Breast epithelium (tissue), 4 donors: ENCODE measurements around the gene NR4A3. TPM values are rescaled to one million over a fixed set of nuclear protein-coding genes. Genes with fewer than 3 reads are reported as not detected.

Experiments used
- DNase-seq, 2 donors: peaks; one replicate each; pipeline ENCODE4 v3.0.0-alpha.2; 2019; ENCODE audit warnings: low spot score in 2 of 2
- H3K27ac ChIP-seq, 2 donors: fragments of 200-600 bp; sonication (generic) in 1 of 2; one replicate each; pipeline ENCODE4 v1.5.1; 2016 to 2019; ENCODE audit warnings: mild to moderate bottlenecking in 1 of 2
- H3K27me3 ChIP-seq, 2 donors: fragments of 200-600 bp; sonication (generic) in 1 of 2; one replicate each; pipeline versions ENCODE4 v1.5.1 to v1.6.0; 2017 to 2019; ENCODE audit warnings: control low read depth in 1 of 2, mild to moderate bottlenecking in 1 of 2
- H3K36me3 ChIP-seq: fragments of 200-600 bp; one replicate; pipeline ENCODE4 v1.5.1; 2019
- H3K4me1 ChIP-seq, 2 donors: fragments of 200-600 bp; sonication (generic); one replicate each; pipeline ENCODE4 v1.5.1; 2016 to 2019; ENCODE audit warnings: control low read depth in 1 of 2
- H3K4me3 ChIP-seq, 3 donors: fragments of 200-600 bp; sonication (generic); 1 replicate in 2 of 3; 2 replicates in 1 of 3; pipeline ENCODE4 v1.5.1; 2016 to 2019; ENCODE audit warnings: mild to moderate bottlenecking in 3 of 3, moderate library complexity in 2 of 3
- H3K9me3 ChIP-seq, 2 donors: fragments of 200-600 bp; sonication (generic) in 1 of 2; one replicate each; pipeline ENCODE4 v1.5.1; 2016 to 2019; ENCODE audit warnings: control low read depth in 1 of 2
- POLR2A ChIP-seq: fragments of 450-650 bp; IDR thresholded peaks from one replicate; pipeline ENCODE4 v1.6.1; 2016; ENCODE audit warnings: antibody characterized with exemption, mild to moderate bottlenecking, moderate library complexity
- POLR2AphosphoS5 ChIP-seq, 3 donors: sonication (generic); formaldehyde crosslinking; IDR thresholded peaks; one replicate each; pipeline ENCODE4 v1.6.1; 2017; ENCODE audit warnings: antibody characterized with exemption in 3 of 3
- intact Hi-C: fragments of 100-400 bp; cut with DNase I; formaldehyde crosslinking; loops from one replicate; pipeline ENCODE4 v1.15.1; 2023; ENCODE audit warnings: low total_unique reads
- total RNA-seq, 3 donors: library from RNA; depleted of rRNA; stranded (reverse); fragments of >200 nt; gene quantifications; one replicate each; pipeline ENCODE4 v1.1.0, GENCODE V29; 2016
- TF ChIP-seq, protein P1 (sequence below), 3 donors: fragments of 450-650 bp; IDR thresholded peaks; one replicate each; pipeline ENCODE4 v1.5.1; 2016 to 2017; ENCODE audit warnings: antibody characterized with exemption in 3 of 3, mild to moderate bottlenecking in 3 of 3, moderate library complexity in 3 of 3

NR4A3 gene
- total RNA-seq, 3 donors from 2014 or later, result 1.3 to 34.1 (median 4.9) TPM

DNA sequence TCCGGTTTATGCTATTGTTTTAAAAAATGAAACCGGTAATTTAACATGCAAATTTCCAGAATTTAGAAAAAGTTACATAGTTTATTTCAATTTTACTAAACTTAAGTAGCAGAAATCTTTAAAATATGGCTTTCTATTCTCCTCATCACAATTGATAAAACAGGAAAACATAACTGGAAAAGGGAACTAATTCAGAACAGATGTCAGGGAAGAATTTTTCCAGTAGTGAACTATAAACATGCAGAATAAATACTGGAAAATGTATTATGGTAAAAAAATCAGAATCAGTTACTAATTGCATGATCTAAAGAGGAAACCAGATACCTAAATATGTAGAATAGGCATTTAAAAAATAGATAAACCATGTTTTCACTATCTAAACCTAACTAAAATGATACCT, 7.3 kb upstream of the NR4A3 start:
- H3K36me3 ChIP-seq, result no peaks in the 10 kb centered on the region
- no peak for DNase-seq
- no peak overlapping the region for H3K4me3 ChIP-seq
- H3K9me3 ChIP-seq, result no peaks in the 10 kb centered on the region
- H3K27ac ChIP-seq, result no peak overlapping the region
- intact Hi-C loops, result no loop called here
- H3K4me1 ChIP-seq, result no peaks in the 10 kb centered on the region
- no peak for TF ChIP-seq POLR2AphosphoS5 (IDR thresholded peaks at IDR 0.05)
- no peak for TF ChIP-seq POLR2A
- TF ChIP-seq, protein P1, sequence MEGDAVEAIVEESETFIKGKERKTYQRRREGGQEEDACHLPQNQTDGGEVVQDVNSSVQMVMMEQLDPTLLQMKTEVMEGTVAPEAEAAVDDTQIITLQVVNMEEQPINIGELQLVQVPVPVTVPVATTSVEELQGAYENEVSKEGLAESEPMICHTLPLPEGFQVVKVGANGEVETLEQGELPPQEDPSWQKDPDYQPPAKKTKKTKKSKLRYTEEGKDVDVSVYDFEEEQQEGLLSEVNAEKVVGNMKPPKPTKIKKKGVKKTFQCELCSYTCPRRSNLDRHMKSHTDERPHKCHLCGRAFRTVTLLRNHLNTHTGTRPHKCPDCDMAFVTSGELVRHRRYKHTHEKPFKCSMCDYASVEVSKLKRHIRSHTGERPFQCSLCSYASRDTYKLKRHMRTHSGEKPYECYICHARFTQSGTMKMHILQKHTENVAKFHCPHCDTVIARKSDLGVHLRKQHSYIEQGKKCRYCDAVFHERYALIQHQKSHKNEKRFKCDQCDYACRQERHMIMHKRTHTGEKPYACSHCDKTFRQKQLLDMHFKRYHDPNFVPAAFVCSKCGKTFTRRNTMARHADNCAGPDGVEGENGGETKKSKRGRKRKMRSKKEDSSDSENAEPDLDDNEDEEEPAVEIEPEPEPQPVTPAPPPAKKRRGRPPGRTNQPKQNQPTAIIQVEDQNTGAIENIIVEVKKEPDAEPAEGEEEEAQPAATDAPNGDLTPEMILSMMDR (IDR thresholded peaks at IDR 0.05), result no peak
- H3K27me3 ChIP-seq, result no peaks in the 10 kb centered on the region

DNA sequence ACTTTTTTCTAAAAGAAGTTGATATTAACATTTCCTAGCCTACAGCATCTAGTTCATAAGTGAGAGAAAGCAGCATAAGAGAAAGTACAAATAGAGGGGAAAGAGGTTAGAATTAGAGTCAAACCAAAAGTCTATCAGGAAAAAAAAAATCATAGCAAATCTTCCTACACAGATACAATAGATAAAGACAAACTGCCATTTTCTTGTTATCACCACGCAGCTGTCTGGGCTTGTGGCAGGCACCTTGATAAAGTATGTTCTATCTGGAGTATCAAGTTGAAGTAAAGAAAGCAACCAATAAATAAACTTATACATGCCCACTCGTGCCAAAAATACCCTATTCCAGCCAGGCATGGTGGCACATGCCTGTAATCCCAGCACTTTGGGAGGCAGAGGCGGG, 5.3 kb upstream of the NR4A3 start:
- Histone ChIP-seq H3K36me3 (no peaks in the 10 kb centered on the region), H3K4me1 (no peaks in the 10 kb centered on the region), H3K27me3 (no peaks in the 10 kb centered on the region), H3K9me3 (no peaks in the 10 kb centered on the region), H3K27ac (no peak overlapping the region), H3K4me3 (no peak overlapping the region)
- TF ChIP-seq POLR2A (no peak), POLR2AphosphoS5 (IDR thresholded peaks at IDR 0.05) (no peak)
- TF ChIP-seq, protein P1 (IDR thresholded peaks at IDR 0.05), result no peak
- no peak for DNase-seq
- intact Hi-C loops, result no loop called here

DNA sequence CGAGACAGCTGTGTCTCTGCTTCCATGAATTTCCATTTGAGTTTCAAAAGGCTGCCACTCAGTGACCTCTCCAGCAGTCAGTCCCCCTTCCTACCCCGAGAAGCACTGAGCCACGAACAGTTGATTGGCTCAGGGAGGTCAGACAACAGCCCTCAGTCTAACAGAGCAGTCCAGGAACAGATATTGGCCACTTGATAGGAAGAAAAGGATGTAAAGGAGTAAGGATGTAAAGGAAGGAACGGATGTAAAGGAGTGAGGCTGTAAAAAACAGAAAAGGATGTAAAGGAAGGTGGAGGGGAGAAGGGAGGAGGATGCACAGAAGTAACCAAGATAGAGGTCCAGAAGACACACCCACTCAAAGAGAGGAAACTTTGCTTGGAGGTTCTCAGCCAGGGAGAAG, 3.2 kb upstream of the NR4A3 start:
- Histone ChIP-seq H3K4me1 (no peaks in the 10 kb centered on the region), H3K27ac (peak overlapping the region in 1 of 2 donors; percentile 99), H3K9me3 (no peaks in the 10 kb centered on the region), H3K4me3 (no peak overlapping the region), H3K36me3 (no peaks in the 10 kb centered on the region), H3K27me3 (no peaks in the 10 kb centered on the region)
- intact Hi-C loops, result no loop called here
- no peak for TF ChIP-seq POLR2A
- TF ChIP-seq POLR2AphosphoS5 (IDR thresholded peaks at IDR 0.05), result no peak
- TF ChIP-seq, protein P1 (IDR thresholded peaks at IDR 0.05), result no peak
- no peak for DNase-seq

DNA sequence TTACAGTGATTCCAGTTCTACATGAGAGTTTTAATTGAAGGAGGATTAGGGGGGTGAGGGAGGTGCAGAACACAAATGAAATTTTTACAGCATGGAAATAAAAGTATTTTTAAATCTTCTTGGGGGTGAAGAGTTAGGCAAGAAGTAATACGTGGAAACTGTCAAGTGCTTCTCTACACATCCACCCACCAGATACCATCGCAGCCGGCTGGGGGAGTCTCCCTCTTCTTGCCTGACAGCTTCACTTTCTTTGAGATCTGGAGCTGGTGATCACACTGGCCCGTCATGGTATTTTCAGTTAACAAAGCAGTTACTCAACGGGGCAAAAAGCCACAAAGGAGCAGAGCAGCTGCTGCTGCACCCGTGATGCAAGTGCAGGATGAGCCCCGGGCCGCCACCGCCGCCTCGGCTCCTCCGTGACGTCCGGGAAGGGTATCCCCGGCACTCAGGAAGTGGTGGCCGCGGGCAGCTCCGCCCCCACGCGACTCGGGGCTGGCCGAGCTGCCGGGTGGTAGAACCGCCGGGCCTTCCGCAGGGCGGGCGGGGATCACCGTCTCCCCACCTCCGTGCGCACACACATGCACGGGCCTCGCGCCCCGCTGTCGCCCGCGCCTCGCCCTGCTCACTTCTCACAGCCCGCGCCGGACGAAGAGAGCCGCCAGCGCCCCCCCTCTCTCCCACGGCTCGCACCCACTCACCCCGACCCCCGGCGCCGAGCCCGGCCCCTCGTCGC, 2.4 kb upstream of the NR4A3 start:
- TF ChIP-seq POLR2AphosphoS5 (IDR thresholded peaks at IDR 0.05) (peak; percentile 78 to 90 (median 82)), POLR2A (peak; percentile 36)
- TF ChIP-seq, protein P1 (IDR thresholded peaks at IDR 0.05), result no peak
- H3K4me3 ChIP-seq, result peak overlapping the region; percentile 87 to 96 (median 91)
- H3K27ac ChIP-seq, result peak overlapping the region; percentile 99
- peaks cover 0 to under 1% of the 10 kb centered on the region in 2 donors for H3K4me1 ChIP-seq
- peaks cover 0 to 4% of the 10 kb centered on the region in 2 donors for H3K27me3 ChIP-seq
- H3K9me3 ChIP-seq, result no peaks in the 10 kb centered on the region
- DNase-seq, result peak; percentile 84 to 91
- no peaks in the 10 kb centered on the region for H3K36me3 ChIP-seq
- intact Hi-C loops, result no loop called here

DNA sequence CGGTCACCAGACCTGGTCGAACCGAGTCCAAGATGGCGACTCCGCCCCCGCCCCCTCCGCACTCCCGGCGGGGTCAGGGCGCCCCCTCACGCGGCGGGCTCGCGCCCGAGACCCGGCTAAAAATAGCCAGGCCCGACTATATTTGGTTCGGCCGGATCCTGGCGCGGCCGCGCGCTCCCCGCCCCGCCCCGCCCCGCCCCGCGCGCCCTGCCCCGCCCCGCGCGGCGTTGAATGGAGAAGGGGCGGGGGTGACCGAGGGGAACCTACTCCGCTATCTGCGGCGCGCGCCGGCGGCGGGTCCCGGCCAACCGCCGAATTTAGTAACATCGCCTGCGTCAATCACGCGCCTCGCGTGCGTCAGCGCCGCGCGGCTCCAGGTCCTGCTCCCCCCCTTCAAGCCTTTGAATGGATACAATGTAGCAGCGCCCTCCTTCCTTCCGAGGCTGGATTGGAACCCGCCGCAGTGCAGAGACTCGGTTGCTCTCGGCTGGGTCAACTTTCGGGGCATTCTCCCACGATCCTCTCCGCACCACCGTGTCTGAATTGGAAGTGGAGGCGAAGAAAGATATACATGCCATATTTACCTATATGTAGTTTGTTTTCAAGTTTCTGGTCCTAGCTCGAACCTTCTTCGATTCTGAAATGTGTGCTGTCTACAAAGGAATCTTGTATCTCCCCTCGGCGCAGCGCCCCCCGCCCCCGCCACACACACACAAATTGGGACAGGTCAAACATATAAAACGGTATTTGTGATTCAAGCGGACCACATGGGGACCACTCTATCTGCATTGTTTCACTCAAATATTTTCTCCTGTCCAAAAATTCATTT, 1.6 kb upstream of the NR4A3 start:
- peak; percentile 84 to 86 for DNase-seq
- Histone ChIP-seq H3K36me3 (no peaks in the 10 kb centered on the region), H3K9me3 (no peaks in the 10 kb centered on the region), H3K27ac (peak overlapping the region; percentile 99), H3K27me3 (peaks cover 0 to 11% of the 10 kb centered on the region in 2 donors), H3K4me3 (peak overlapping the region; percentile 87 to 96 (median 91)), H3K4me1 (peaks cover 0 to 5% of the 10 kb centered on the region in 2 donors)
- intact Hi-C loops, result no loop called here
- TF ChIP-seq POLR2AphosphoS5 (IDR thresholded peaks at IDR 0.05) (peak in 2 of 3 donors; percentile 32 to 79), POLR2A (no peak)
